Activated T-cell treated with anti-CD3 and anti-CD28 coated beads, Interleukin-2, amount 50 U/mL, for 48 hours (primary cell): ENCODE data around the gene GTF2B.
"Not testable (repeated sequence)": the region's sequence is repeated elsewhere in the genome, so short reads cannot be mapped to it uniquely, and the experiment has no call there.

Experiments used
- DNase-seq, 2 experiments: peaks; one replicate each; pipeline ENCODE4 v3.0.0-alpha.2; 2020

Gene GTF2B

GRCh38 chr1:88880717-88881116, 10.7 kb downstream of the GTF2B start:
- not testable (repeated sequence) for DNase-seq

- no peak for DNase-seq
Observed at GRCh38 chr1:88878731-88879130, 12.6 kb downstream of the GTF2B start.

GRCh38 chr1:88877911-88878310, 13.5 kb downstream of the GTF2B start:
- no peak for DNase-seq

GRCh38 chr1:88877382-88877825, 14.0 kb downstream of the GTF2B start:
- no peak for DNase-seq

DNA sequence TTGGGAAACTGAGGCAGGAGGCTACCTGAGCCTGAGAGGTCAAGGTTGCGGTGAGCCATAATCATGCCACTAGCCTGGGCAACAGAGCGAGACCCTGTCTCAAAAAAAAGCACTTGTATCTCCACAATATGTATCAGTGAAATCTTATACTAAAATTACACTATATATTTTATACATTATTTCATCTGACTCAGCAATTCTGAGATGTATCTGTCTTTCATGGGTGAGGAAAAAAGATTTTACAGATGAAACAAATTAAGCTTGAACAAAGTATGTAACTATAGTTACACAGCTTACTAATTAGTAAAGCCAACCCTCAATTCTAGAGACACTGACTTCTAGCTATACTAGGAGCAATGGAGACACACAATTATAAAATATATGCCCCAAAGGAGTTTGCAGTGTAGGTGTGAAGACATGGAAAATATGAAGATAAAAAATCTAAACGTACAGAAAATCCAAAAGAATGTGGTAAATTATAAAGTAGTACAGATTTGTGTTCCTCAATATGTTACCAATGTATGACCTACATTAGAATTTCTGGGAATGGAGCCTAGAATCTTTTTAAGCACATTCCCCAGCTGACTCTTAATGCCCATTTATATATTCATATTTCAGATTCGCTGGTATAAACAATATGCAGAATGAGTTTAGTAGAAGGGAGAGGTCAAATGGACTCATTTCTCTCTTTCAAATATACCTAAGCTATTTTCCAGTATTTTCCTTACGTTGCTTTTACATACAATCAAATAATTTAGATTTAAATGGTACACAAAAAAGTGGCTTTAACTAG, 14.6 kb downstream of the GTF2B start:
- no peak for DNase-seq

DNA sequence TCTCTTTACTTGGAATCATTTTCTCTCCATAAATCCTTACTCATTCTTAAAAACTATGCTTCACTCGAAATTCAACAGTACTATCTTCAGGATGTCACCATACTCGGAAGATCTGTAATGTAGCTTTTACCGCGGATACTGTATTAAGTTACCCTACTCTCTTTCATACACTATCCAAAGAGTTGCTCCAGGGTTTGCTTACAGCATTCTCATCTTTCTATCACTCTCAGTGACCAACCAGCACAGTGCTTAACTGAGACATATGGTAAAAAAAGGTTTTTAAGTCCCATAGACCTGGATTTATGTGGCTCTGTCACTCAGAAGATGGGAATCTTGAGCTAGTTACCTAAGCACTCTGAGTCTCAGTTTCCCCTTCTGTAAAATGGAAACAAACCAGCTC, 15.8 kb downstream of the GTF2B start:
- no peak for DNase-seq

GRCh38 chr1:88873737-88874349, 17.5 kb downstream of the GTF2B start:
- no peak for DNase-seq

DNA sequence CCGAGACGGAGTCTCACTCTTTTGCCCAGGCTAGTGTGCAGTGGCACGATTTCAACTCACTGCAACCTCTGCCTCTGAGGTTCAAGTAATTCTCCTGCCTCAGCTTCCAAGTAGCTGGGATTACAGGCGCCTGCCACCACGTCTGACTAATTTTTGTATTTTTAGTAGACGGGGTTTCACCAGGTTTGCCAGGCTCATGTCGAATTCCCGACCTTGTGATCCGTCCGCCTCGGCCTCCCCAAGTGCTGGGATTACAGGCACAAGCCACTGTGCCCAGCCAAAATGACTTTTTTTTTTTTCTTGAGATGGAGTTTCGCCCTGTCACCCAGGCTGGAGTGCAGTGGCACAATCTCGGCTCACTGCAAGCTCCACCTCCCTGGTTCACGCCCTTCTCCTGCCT, 21.7 kb downstream of the GTF2B start:
- not testable (repeated sequence) for DNase-seq

GRCh38 chr1:88867743-88868521, 23.4 kb downstream of the GTF2B start:
- DNase-seq, result no peak

DNA sequence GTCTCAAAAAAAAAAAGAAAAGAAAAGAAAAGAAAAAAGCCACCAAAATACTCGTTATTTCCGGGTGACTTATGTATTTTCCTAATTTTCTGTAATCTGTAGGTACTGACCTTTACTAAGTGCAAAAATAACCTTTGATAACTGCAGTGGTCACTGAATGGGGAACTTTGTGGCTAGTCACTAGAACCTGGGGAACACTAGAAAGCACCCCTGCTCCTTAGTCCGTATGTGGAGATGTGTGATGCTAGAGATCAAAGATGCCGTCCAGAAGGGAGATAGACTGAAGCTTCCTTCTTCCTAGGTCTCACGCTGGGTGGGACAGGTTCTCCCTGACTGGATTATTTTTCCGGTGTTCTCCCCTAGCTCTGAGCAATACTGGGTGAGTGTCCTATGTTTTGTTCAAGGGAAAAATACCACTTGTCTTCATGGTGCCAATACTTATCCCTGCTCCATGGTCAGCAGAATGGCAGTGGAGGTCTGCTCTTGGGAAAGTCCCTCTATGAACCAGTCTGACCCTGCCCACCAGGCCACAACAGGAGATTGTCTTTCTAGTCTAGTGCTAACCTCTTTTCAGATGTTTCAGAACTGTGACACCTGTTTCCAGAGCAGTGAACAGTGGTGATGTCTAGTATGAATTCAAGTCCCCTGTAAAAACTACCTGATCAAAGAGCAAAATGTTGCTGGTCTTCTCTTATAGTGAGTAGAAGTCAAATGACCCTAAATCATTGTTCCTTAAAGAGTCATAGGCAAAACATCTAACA, 39.9 kb downstream of the GTF2B start:
- DNase-seq, result no peak

DNA sequence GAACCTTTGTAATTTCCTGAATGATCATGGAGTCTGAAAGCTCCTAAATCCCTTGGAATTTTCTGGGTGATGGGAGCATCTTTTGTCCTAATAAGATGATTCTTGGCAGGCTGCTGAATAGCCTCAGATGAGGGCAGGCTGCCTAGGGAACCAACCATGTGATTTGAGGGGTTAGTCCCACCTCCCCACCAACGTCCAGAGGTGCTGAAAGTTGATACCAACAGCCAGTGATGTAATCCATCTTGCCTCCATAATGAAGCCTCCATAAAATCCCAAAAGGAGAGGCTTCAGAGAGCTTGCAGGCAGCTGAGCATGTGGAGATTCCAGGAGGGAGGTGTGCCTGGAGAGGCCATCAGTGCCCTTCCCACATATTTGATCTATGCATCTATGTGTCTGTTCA, 43.7 kb downstream of the GTF2B start:
- DNase-seq, result no peak

DNA sequence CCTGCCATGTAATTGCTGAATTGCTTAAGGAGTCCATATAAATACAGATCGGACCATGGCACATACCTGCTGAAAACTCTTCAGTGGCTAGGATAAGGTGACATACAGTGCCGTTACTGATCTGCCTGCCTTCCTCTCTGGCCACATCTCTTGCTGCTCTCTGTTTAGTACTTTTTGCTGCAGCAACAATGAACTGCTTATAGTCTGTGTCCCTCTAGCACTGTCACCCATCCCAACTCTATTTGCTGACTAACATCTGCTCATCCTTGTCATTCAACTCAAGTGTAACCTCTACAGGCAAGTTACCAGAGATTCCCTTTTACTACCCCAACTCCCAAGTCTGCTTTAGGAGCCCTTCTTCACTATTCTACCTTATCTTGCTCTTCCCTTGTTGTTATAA, 65.6 kb downstream of the GTF2B start:
- DNase-seq, result no peak

DNA sequence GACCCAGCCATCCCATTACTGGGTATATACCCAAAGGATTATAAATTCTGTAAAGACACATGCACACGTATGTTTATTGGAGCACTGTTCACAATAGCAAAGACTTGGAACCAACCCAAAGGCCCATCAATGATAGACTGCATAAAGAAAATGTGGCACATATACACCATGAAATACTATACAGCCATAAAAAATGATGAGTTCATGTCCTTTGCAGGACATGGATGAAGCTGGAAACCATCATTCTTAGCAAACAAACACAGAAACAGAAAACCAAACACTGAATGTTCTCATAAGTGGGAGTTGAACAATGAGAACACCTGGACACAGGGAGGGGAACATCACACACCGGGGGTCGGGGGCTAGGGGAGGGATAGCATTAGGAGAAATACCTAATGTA, 71.7 kb downstream of the GTF2B start:
- DNase-seq, result not testable (repeated sequence)

- no peak for DNase-seq
Observed at GRCh38 chr1:88813471-88813870, 77.9 kb downstream of the GTF2B start.

DNA sequence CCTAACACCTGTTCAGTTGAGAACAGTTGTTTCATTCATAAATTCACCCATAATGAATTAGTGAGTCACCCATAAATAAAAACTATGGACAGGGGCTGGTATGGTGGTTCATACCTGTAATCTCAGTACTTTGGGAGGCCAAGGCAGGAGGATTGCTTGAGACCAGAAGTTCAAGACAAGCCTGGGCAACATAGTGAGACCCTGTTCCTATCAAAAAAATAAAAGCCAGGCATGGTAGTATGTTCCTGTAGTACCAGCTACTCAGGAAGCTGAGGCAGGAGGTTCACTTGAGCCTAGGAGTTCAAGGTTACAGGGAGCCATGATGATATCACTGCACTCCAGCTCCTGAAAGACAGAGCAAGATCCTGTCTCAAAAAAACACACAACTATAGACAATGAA, 79.0 kb downstream of the GTF2B start:
- DNase-seq, result no peak

GRCh38 chr1:88803444-88803843, 87.9 kb downstream of the GTF2B start:
- DNase-seq, result no peak

- no peak for DNase-seq
Observed at GRCh38 chr1:88802950-88803349, 88.4 kb downstream of the GTF2B start.
